ENCODE results near the gene LMX1B.

LMX1B gene

GRCh38 chr9:126694206-126695081, 80.7 kb downstream of the LMX1B start:
- no peak overlapping the region for H2BK15ac ChIP-seq (replicated peaks; ENCODE audit: low read depth)
- H2BK5ac ChIP-seq (ENCODE audit: low read length), result no peak overlapping the region
- H3K79me2 ChIP-seq (ENCODE audit: control insufficient read depth, insufficient read depth, low read length), result no peaks in the 10 kb centered on the region
- no peak overlapping the region for H3K27ac ChIP-seq (ENCODE audit: low read depth, low read length)
- no peak overlapping the region for H3K18ac ChIP-seq (ENCODE audit: low read length)
- DNase-seq, result no peak
- H3K4me2 ChIP-seq (ENCODE audit: low read length), result no peak overlapping the region
- no peaks in the 10 kb centered on the region for H3K79me1 ChIP-seq (ENCODE audit: low read length)
- no peak overlapping the region for H4K5ac ChIP-seq (ENCODE audit: low read length)
- H2AK5ac ChIP-seq (ENCODE audit: low read length), result no peak overlapping the region
- H2BK120ac ChIP-seq (ENCODE audit: low read depth, low read length), result no peak overlapping the region
- no peak overlapping the region for H3K4ac ChIP-seq (ENCODE audit: low read depth, low read length)
- no peak overlapping the region for H3K23ac ChIP-seq (ENCODE audit: low read length)
- H3K4me1 ChIP-seq (ENCODE audit: control insufficient read depth, low read depth, low read length), result no peaks in the 10 kb centered on the region
- H3K27me3 ChIP-seq (ENCODE audit: insufficient read depth, low read length, poor library complexity), result no peaks in the 10 kb centered on the region
- no peak overlapping the region for H3K56ac ChIP-seq (ENCODE audit: low read length)
- H3K9ac ChIP-seq (ENCODE audit: low read length), result no peak overlapping the region
- H3K36me3 ChIP-seq (ENCODE audit: control insufficient read depth, insufficient read depth, low read length), result no peaks in the 10 kb centered on the region
- WGBS (ENCODE audit: extremely low coverage, insufficient coverage, low lambda C conversion rate), result no CpG with 5 or more reads among the region's 11 CpGs
- H4K8ac ChIP-seq (ENCODE audit: low read depth, low read length), result no peak overlapping the region
- H3K4me3 ChIP-seq (ENCODE audit: low read length), result no peak overlapping the region

- Histone ChIP-seq H3K23ac (ENCODE audit: low read length) (no peak overlapping the region), H3K27ac (ENCODE audit: low read depth, low read length) (no peak overlapping the region), H2BK15ac (replicated peaks; ENCODE audit: low read depth) (no peak overlapping the region), H3K79me1 (ENCODE audit: low read length) (no peaks in the 10 kb centered on the region), H4K8ac (ENCODE audit: low read depth, low read length) (no peak overlapping the region), H3K4me2 (ENCODE audit: low read length) (no peak overlapping the region), H3K79me2 (ENCODE audit: control insufficient read depth, insufficient read depth, low read length) (no peaks in the 10 kb centered on the region), H2BK120ac (ENCODE audit: low read depth, low read length) (no peak overlapping the region), H4K5ac (ENCODE audit: low read length) (no peak overlapping the region), H3K4ac (ENCODE audit: low read depth, low read length) (no peak overlapping the region), H2AK5ac (ENCODE audit: low read length) (no peak overlapping the region), H2BK5ac (ENCODE audit: low read length) (no peak overlapping the region), H3K18ac (ENCODE audit: low read length) (no peak overlapping the region), H3K4me1 (ENCODE audit: control insufficient read depth, low read depth, low read length) (no peaks in the 10 kb centered on the region), H3K56ac (ENCODE audit: low read length) (no peak overlapping the region), H3K27me3 (ENCODE audit: insufficient read depth, low read length, poor library complexity) (no peaks in the 10 kb centered on the region), H3K9ac (ENCODE audit: low read length) (no peak overlapping the region), H3K4me3 (ENCODE audit: low read length) (no peak overlapping the region), H3K36me3 (ENCODE audit: control insufficient read depth, insufficient read depth, low read length) (no peaks in the 10 kb centered on the region)
- no CpG with 5 or more reads among the region's 14 CpGs for WGBS (ENCODE audit: extremely low coverage, insufficient coverage, low lambda C conversion rate)
- no peak for DNase-seq
Measured at GRCh38 chr9:126695186-126695585, 81.5 kb downstream of the LMX1B start.

GRCh38 chr9:126695701-126696400, 82.1 kb downstream of the LMX1B start:
- no peak overlapping the region for H2BK120ac ChIP-seq (ENCODE audit: low read depth, low read length)
- DNase-seq, result no peak
- no peak overlapping the region for H4K5ac ChIP-seq (ENCODE audit: low read length)
- no peaks in the 10 kb centered on the region for H3K27me3 ChIP-seq (ENCODE audit: insufficient read depth, low read length, poor library complexity)
- no peaks in the 10 kb centered on the region for H3K4me1 ChIP-seq (ENCODE audit: control insufficient read depth, low read depth, low read length)
- no peak overlapping the region for H3K23ac ChIP-seq (ENCODE audit: low read length)
- no peak overlapping the region for H2BK15ac ChIP-seq (replicated peaks; ENCODE audit: low read depth)
- no peak overlapping the region for H3K4ac ChIP-seq (ENCODE audit: low read depth, low read length)
- H3K56ac ChIP-seq (ENCODE audit: low read length), result no peak overlapping the region
- H4K8ac ChIP-seq (ENCODE audit: low read depth, low read length), result no peak overlapping the region
- H2AK5ac ChIP-seq (ENCODE audit: low read length), result no peak overlapping the region
- WGBS (ENCODE audit: extremely low coverage, insufficient coverage, low lambda C conversion rate), result no CpG with 5 or more reads among the region's 22 CpGs
- H3K4me2 ChIP-seq (ENCODE audit: low read length), result no peak overlapping the region
- H3K79me2 ChIP-seq (ENCODE audit: control insufficient read depth, insufficient read depth, low read length), result no peaks in the 10 kb centered on the region
- H3K4me3 ChIP-seq (ENCODE audit: low read length), result no peak overlapping the region
- H3K9ac ChIP-seq (ENCODE audit: low read length), result no peak overlapping the region
- H3K36me3 ChIP-seq (ENCODE audit: control insufficient read depth, insufficient read depth, low read length), result no peaks in the 10 kb centered on the region
- H2BK5ac ChIP-seq (ENCODE audit: low read length), result no peak overlapping the region
- H3K27ac ChIP-seq (ENCODE audit: low read depth, low read length), result no peak overlapping the region
- no peaks in the 10 kb centered on the region for H3K79me1 ChIP-seq (ENCODE audit: low read length)
- no peak overlapping the region for H3K18ac ChIP-seq (ENCODE audit: low read length)

- Histone ChIP-seq H3K56ac (ENCODE audit: low read length) (no peak overlapping the region), H3K27ac (ENCODE audit: low read depth, low read length) (no peak overlapping the region)
Measured at GRCh38 chr9:126696401-126697145, 82.8 kb downstream of the LMX1B start.

GRCh38 chr9:126697330-126697729, 83.6 kb downstream of the LMX1B start:
- Histone ChIP-seq H3K4me2 (ENCODE audit: low read length) (no peak overlapping the region), H3K36me3 (ENCODE audit: control insufficient read depth, insufficient read depth, low read length) (no peaks in the 10 kb centered on the region), H3K4ac (ENCODE audit: low read depth, low read length) (no peak overlapping the region), H2BK5ac (ENCODE audit: low read length) (no peak overlapping the region), H3K27ac (ENCODE audit: low read depth, low read length) (no peak overlapping the region), H3K4me3 (ENCODE audit: low read length) (no peak overlapping the region), H4K5ac (ENCODE audit: low read length) (no peak overlapping the region), H3K23ac (ENCODE audit: low read length) (no peak overlapping the region), H2BK15ac (replicated peaks; ENCODE audit: low read depth) (no peak overlapping the region), H3K4me1 (ENCODE audit: control insufficient read depth, low read depth, low read length) (no peaks in the 10 kb centered on the region), H3K79me2 (ENCODE audit: control insufficient read depth, insufficient read depth, low read length) (no peaks in the 10 kb centered on the region), H2AK5ac (ENCODE audit: low read length) (no peak overlapping the region), H2BK120ac (ENCODE audit: low read depth, low read length) (no peak overlapping the region), H3K56ac (ENCODE audit: low read length) (no peak overlapping the region), H3K27me3 (ENCODE audit: insufficient read depth, low read length, poor library complexity) (no peaks in the 10 kb centered on the region), H3K79me1 (ENCODE audit: low read length) (no peaks in the 10 kb centered on the region), H3K18ac (ENCODE audit: low read length) (no peak overlapping the region), H3K9ac (ENCODE audit: low read length) (no peak overlapping the region), H4K8ac (ENCODE audit: low read depth, low read length) (no peak overlapping the region)
- no CpG with 5 or more reads among the region's 3 CpGs for WGBS (ENCODE audit: extremely low coverage, insufficient coverage, low lambda C conversion rate)
- no peak for DNase-seq

More at GRCh38 chr9:126696401-126697145, 82.8 kb downstream of the LMX1B start:
- Histone ChIP-seq H2BK15ac (replicated peaks; ENCODE audit: low read depth) (no peak overlapping the region), H2AK5ac (ENCODE audit: low read length) (no peak overlapping the region), H3K18ac (ENCODE audit: low read length) (no peak overlapping the region), H3K4me1 (ENCODE audit: control insufficient read depth, low read depth, low read length) (no peaks in the 10 kb centered on the region), H3K79me1 (ENCODE audit: low read length) (no peaks in the 10 kb centered on the region), H3K9ac (ENCODE audit: low read length) (no peak overlapping the region), H2BK5ac (ENCODE audit: low read length) (no peak overlapping the region), H2BK120ac (ENCODE audit: low read depth, low read length) (no peak overlapping the region), H3K27me3 (ENCODE audit: insufficient read depth, low read length, poor library complexity) (no peaks in the 10 kb centered on the region), H3K4me2 (ENCODE audit: low read length) (no peak overlapping the region), H3K23ac (ENCODE audit: low read length) (no peak overlapping the region), H3K79me2 (ENCODE audit: control insufficient read depth, insufficient read depth, low read length) (no peaks in the 10 kb centered on the region), H3K36me3 (ENCODE audit: control insufficient read depth, insufficient read depth, low read length) (no peaks in the 10 kb centered on the region), H4K8ac (ENCODE audit: low read depth, low read length) (no peak overlapping the region), H3K4me3 (ENCODE audit: low read length) (no peak overlapping the region), H4K5ac (ENCODE audit: low read length) (no peak overlapping the region), H3K4ac (ENCODE audit: low read depth, low read length) (no peak overlapping the region)
- no CpG with 5 or more reads among the region's 27 CpGs for WGBS (ENCODE audit: extremely low coverage, insufficient coverage, low lambda C conversion rate)
- DNase-seq, result no peak
